SU-DHL-6 (cell line): ENCODE data around the gene TMEM143.

Experiments
- H2AFZ ChIP-seq: fragments of 200-600 bp; sonication (generic); 2 replicates; pipeline ENCODE4 v1.6.1; 2014; ENCODE audit warnings: low read depth, mild to moderate bottlenecking, moderate library complexity, mixed read lengths, antibody characterized with exemption, low read length; ENCODE audit not compliant: severe bottlenecking
- H3F3A ChIP-seq: fragments of 200-600 bp; shearing (Covaris generic); 2 replicates; pipeline ENCODE4 v1.6.0; 2016; ENCODE audit warnings: antibody characterized with exemption, mild to moderate bottlenecking; ENCODE audit not compliant: insufficient read depth
- H3K27ac ChIP-seq: fragments of 200-600 bp; sonication (generic); 2 replicates; pipeline ENCODE4 v1.5.1; 2016; ENCODE audit warnings: low read depth, mild to moderate bottlenecking, low read length, moderate library complexity, mixed read lengths
- H3K27me3 ChIP-seq: fragments of 200-600 bp; sonication (generic), shearing (Covaris generic); 2 replicates; pipeline ENCODE4 v1.6.0; 2014; ENCODE audit warnings: mild to moderate bottlenecking, low read length
- H3K36me3 ChIP-seq: fragments of 200-600 bp; sonication (generic); 2 replicates; pipeline ENCODE4 v1.6.1; 2014; ENCODE audit warnings: mild to moderate bottlenecking, low read length, mixed read lengths
- H3K4me2 ChIP-seq: fragments of 300-600, 200-600 bp; shearing (Covaris generic), sonication (generic); 2 replicates; pipeline ENCODE4 v1.6.0; 2014; ENCODE audit warnings: low read length, low read depth, mild to moderate bottlenecking; ENCODE audit not compliant: poor library complexity, severe bottlenecking
- H3K4me3 ChIP-seq: fragments of 200-600 bp; sonication (generic); 2 replicates; pipeline ENCODE4 v1.5.1; 2014; ENCODE audit warnings: antibody characterized with exemption, low read length, mild to moderate bottlenecking, mixed read lengths; ENCODE audit not compliant: insufficient read depth, poor library complexity, severe bottlenecking
- H3K79me2 ChIP-seq: fragments of 200-600 bp; sonication (generic); 2 replicates; pipeline ENCODE4 v1.6.1; 2014; ENCODE audit warnings: mild to moderate bottlenecking, low read length, moderate library complexity; ENCODE audit not compliant: insufficient read depth
- H3K9ac ChIP-seq: fragments of 200-600 bp; sonication (generic); 2 replicates; pipeline ENCODE4 v1.7.0; 2014; ENCODE audit warnings: mild to moderate bottlenecking, low read length
- H3K9me2 ChIP-seq: fragments of 200-600 bp; sonication (generic); replicated peaks from 2 replicates; pipeline ENCODE4 v1.6.1; 2014; ENCODE audit warnings: low read length; ENCODE audit not compliant: insufficient read depth
- H3K9me3 ChIP-seq: fragments of 200-600 bp; sonication (generic); 2 replicates; pipeline ENCODE4 v1.6.1; 2014; ENCODE audit warnings: low read length, mixed read lengths; ENCODE audit not compliant: insufficient read depth
- H4K20me1 ChIP-seq: fragments of 200-600 bp; sonication (generic); 2 replicates; pipeline ENCODE4 v1.6.1; 2014; ENCODE audit warnings: low read depth, mild to moderate bottlenecking, antibody characterized with exemption, low read length, moderate library complexity, mixed read lengths
- CTCF ChIP-seq: fragments of 200-600 bp; sonication (generic); IDR thresholded peaks from one replicate; pipeline ENCODE4 v1.5.1; 2017; ENCODE audit warnings: antibody characterized with exemption, mild to moderate bottlenecking, low read length, moderate library complexity; ENCODE audit not compliant: insufficient read depth, poor library complexity, severe bottlenecking
- EZH2phosphoT487 ChIP-seq: fragments of 200-600 bp; sonication (generic), shearing (Covaris generic); conservative IDR thresholded peaks from 2 replicates; pipeline ENCODE4 v1.6.1; 2018; ENCODE audit warnings: mild to moderate bottlenecking, antibody characterized with exemption, low read length, moderate library complexity, mixed read lengths

The TMEM143 gene

GRCh38 chr19:48395170-48395455, 31.4 kb upstream of the TMEM143 start:
- no peaks in the 10 kb centered on the region for H3K27me3 ChIP-seq
- no peaks in the 10 kb centered on the region for H4K20me1 ChIP-seq
- H3K4me3 ChIP-seq, result no peak overlapping the region
- no peaks in the 10 kb centered on the region for H3K9me2 ChIP-seq
- TF ChIP-seq CTCF, result no peak
- TF ChIP-seq EZH2phosphoT487, result no peak
- H3K27ac ChIP-seq, result no peak overlapping the region
- H2AFZ ChIP-seq, result no peak overlapping the region
- H3K9me3 ChIP-seq, result no peaks in the 10 kb centered on the region
- peaks cover 3% of the 10 kb centered on the region; the same call in 1 of the 2 replicates for H3K79me2 ChIP-seq
- H3K4me2 ChIP-seq, result no peak overlapping the region
- no peak overlapping the region for H3K9ac ChIP-seq
- H3F3A ChIP-seq, result no peaks in the 10 kb centered on the region; the same call in 1 of the 2 replicates
- no peaks in the 10 kb centered on the region for H3K36me3 ChIP-seq

GRCh38 chr19:48394331-48395169, 30.8 kb upstream of the TMEM143 start:
- Histone ChIP-seq H3K4me3 (no peak overlapping the region), H3K4me2 (no peak overlapping the region), H3K36me3 (no peaks in the 10 kb centered on the region), H3F3A (no peaks in the 10 kb centered on the region; the same call in 1 of the 2 replicates), H3K79me2 (peaks cover 3% of the 10 kb centered on the region; the same call in 1 of the 2 replicates), H3K9me3 (no peaks in the 10 kb centered on the region), H2AFZ (no peak overlapping the region), H3K27me3 (no peaks in the 10 kb centered on the region), H3K9me2 (no peaks in the 10 kb centered on the region), H4K20me1 (no peaks in the 10 kb centered on the region), H3K27ac (no peak overlapping the region), H3K9ac (no peak overlapping the region)
- TF ChIP-seq CTCF (no peak), EZH2phosphoT487 (no peak)

GRCh38 chr19:48393559-48394330, 30.0 kb upstream of the TMEM143 start, which contains the start of gene GRIN2D:
TSS of gene GRIN2D (plus strand) at chr19:48393668. CDS start at chr19:48398393, 4,725 bp downstream.
- no peak for TF ChIP-seq EZH2phosphoT487
- TF ChIP-seq CTCF, result no peak
- Histone ChIP-seq H3K27me3 (no peaks in the 10 kb centered on the region), H3K36me3 (no peaks in the 10 kb centered on the region), H3K79me2 (peaks cover 3% of the 10 kb centered on the region; the same call in 1 of the 2 replicates), H3F3A (no peaks in the 10 kb centered on the region), H4K20me1 (no peaks in the 10 kb centered on the region), H2AFZ (no peak within 1 kb of the TSS), H3K9me3 (no peaks in the 10 kb centered on the region), H3K9ac (no peak within 1 kb of the TSS), H3K9me2 (no peaks in the 10 kb centered on the region), H3K27ac (no peak within 1 kb of the TSS), H3K4me2 (no peak within 1 kb of the TSS), H3K4me3 (no peak within 1 kb of the TSS)
